Activated B cell treated with CpG ODN at 0.5 μM for 24 hours (primary cell): Measurements from ENCODE around the gene MRPL19. TPM values are rescaled to one million over a fixed set of nuclear protein-coding genes. Genes with fewer than 3 reads are reported as not detected.

Source experiments
- ATAC-seq: fragments of 200-7000 bp; cut with Tn5 transposase; one replicate; pipeline ENCODE4 v1.10.0; 2021; ENCODE audit warnings: low read depth, mild to moderate bottlenecking, moderate library complexity
- CTCF ChIA-PET: fragments of 350-600 bp; sonication (Branson Sonifier 250); formaldehyde crosslinking; loops from one replicate; lab custom pipeline; 2021; ENCODE audit warnings: antibody characterized with exemption; lab: Charles Lee
- POLR2A ChIA-PET: fragments of 350-600 bp; sonication (Branson Sonifier 250); formaldehyde crosslinking; loops from one replicate; lab custom pipeline; 2021; ENCODE audit warnings: antibody characterized with exemption; lab: Charles Lee
- DNase-seq: peaks from one replicate; pipeline ENCODE4 v3.0.0; 2022
- H3K27ac Mint-ChIP-seq: one replicate; pipeline ENCODE4 v1.8.0; 2020; ENCODE audit warnings: mixed read lengths
- H3K27me3 Mint-ChIP-seq: one replicate; pipeline ENCODE4 v1.8.0; 2021; ENCODE audit warnings: mixed read lengths
- H3K36me3 Mint-ChIP-seq: one replicate; pipeline ENCODE4 v1.8.0; 2021; ENCODE audit warnings: low read depth, mixed read lengths
- H3K4me1 Mint-ChIP-seq: one replicate; pipeline ENCODE4 v1.8.0; 2021; ENCODE audit warnings: mixed read lengths
- H3K4me3 Mint-ChIP-seq: one replicate; pipeline ENCODE4 v1.8.0; 2020; ENCODE audit warnings: mild to moderate bottlenecking, mixed read lengths
- H3K9me3 Mint-ChIP-seq: one replicate; pipeline ENCODE4 v1.8.0; 2020; ENCODE audit warnings: mixed read lengths
- intact Hi-C: fragments of 100-400 bp; cut with micrococcal nuclease; formaldehyde crosslinking; loops from one replicate; pipeline ENCODE4 v1.15.1; 2024
- total RNA-seq: library from RNA; stranded (reverse); gene quantifications from 2 replicates; pipeline ENCODE4 v1.2.3, GENCODE V29; 2022
- TF ChIP-seq, protein P1 (sequence below): fragments of 200-600 bp; IDR thresholded peaks from one replicate; pipeline ENCODE4 v1.8.0; 2022; ENCODE audit warnings: antibody characterized with exemption, mild to moderate bottlenecking

MRPL19 gene
- total RNA-seq, 1 donor from 2014 or later: 39.6 TPM

DNA sequence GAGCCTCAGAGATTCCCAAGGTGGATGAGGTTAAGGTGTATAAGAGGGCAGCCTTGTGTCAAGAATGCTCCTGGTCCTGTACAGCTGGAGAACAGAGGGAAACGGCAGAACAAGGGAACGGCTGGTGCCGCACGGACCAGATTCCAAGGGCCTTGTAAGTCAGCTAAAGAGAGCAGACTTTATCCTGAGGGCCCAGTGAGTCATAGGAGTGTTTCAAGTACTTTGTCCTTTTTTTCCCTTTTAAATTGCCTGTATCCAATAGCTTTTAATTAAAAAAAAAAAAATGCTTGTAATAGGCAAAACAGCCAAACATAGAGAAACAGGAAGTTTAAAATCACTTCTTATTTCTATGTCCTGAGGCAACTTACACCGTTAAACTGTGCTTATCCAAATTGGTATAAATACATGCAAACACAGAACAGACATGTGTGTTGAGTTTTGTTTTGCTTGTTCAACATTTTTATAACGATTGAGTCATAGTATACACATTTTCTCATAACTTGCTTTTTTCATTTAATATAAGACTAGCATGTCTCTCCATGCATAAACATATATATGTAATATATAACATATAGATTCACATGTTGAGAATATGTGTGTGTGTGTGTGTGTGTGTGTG, 43.8 kb upstream of the MRPL19 start:
- TF ChIP-seq, protein P1, sequence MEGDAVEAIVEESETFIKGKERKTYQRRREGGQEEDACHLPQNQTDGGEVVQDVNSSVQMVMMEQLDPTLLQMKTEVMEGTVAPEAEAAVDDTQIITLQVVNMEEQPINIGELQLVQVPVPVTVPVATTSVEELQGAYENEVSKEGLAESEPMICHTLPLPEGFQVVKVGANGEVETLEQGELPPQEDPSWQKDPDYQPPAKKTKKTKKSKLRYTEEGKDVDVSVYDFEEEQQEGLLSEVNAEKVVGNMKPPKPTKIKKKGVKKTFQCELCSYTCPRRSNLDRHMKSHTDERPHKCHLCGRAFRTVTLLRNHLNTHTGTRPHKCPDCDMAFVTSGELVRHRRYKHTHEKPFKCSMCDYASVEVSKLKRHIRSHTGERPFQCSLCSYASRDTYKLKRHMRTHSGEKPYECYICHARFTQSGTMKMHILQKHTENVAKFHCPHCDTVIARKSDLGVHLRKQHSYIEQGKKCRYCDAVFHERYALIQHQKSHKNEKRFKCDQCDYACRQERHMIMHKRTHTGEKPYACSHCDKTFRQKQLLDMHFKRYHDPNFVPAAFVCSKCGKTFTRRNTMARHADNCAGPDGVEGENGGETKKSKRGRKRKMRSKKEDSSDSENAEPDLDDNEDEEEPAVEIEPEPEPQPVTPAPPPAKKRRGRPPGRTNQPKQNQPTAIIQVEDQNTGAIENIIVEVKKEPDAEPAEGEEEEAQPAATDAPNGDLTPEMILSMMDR: no peak
- CTCF ChIA-PET: no interaction called here
- H3K4me1 Mint-ChIP-seq: no peaks in the 10 kb centered on the region
- H3K4me3 Mint-ChIP-seq: no peak overlapping the region
- POLR2A ChIA-PET: no interaction called here
- ATAC-seq (no peak), DNase-seq (no peak)
- H3K9me3 Mint-ChIP-seq: no peaks in the 10 kb centered on the region
- peaks cover 38% of the 10 kb centered on the region for H3K27me3 Mint-ChIP-seq
- intact Hi-C loops: loop anchor here (10.0 kb wide), 1 partner anchor 138 kb away; no protein-coding TSS in a partner anchor
- H3K27ac Mint-ChIP-seq: no peak overlapping the region
- no peaks in the 10 kb centered on the region for H3K36me3 Mint-ChIP-seq

GRCh38 chr2:75603477-75603876, 43.1 kb upstream of the MRPL19 start:
- H3K27ac Mint-ChIP-seq: no peak overlapping the region
- ChIA-PET POLR2A (no interaction called here), CTCF (no interaction called here)
- H3K4me3 Mint-ChIP-seq: no peak overlapping the region
- no peak for ATAC-seq
- intact Hi-C loops: loop anchor here (10.0 kb wide), 1 partner anchor 139 kb away; no protein-coding TSS in a partner anchor
- H3K9me3 Mint-ChIP-seq: no peaks in the 10 kb centered on the region
- H3K27me3 Mint-ChIP-seq: peaks cover 45% of the 10 kb centered on the region
- H3K4me1 Mint-ChIP-seq: no peaks in the 10 kb centered on the region
- TF ChIP-seq, protein P1: no peak
- no peak for DNase-seq
- no peaks in the 10 kb centered on the region for H3K36me3 Mint-ChIP-seq

DNA sequence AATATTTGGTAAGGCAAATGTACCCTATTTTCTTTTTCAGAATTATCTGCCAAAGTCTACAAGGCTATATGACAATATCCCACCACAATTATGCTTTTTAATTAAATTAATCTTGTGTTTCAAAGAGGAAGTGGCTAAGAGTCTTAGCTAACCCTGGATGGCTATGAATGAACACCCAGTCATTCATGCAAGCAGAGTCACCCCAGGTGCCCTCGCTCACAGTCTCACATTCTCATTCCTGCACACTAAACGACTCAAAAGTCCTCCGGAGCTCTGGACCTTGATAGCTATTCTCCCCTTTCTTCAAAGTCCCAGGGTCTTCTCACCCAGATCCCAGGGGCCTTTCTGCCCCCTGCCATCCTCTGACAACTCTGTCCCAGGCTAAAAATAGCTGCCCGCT, 42.1 kb upstream of the MRPL19 start:
- H3K36me3 Mint-ChIP-seq: no peaks in the 10 kb centered on the region
- TF ChIP-seq, protein P1: no peak
- intact Hi-C loops: loop anchor here (10.0 kb wide), 1 partner anchor 140 kb away; no protein-coding TSS in a partner anchor
- H3K4me3 Mint-ChIP-seq: no peak overlapping the region
- DNase-seq (no peak), ATAC-seq (no peak)
- no peaks in the 10 kb centered on the region for H3K4me1 Mint-ChIP-seq
- ChIA-PET CTCF (no interaction called here), POLR2A (no interaction called here)
- H3K9me3 Mint-ChIP-seq: no peaks in the 10 kb centered on the region
- no peak overlapping the region for H3K27ac Mint-ChIP-seq
- peaks cover 55% of the 10 kb centered on the region for H3K27me3 Mint-ChIP-seq

- ATAC-seq (no peak), DNase-seq (no peak)
- Mint-ChIP-seq H3K4me1 (no peaks in the 10 kb centered on the region), H3K27ac (no peak overlapping the region), H3K9me3 (no peaks in the 10 kb centered on the region), H3K4me3 (no peak overlapping the region), H3K36me3 (no peaks in the 10 kb centered on the region), H3K27me3 (peaks cover 63% of the 10 kb centered on the region)
- TF ChIP-seq, protein P1: no peak
- CTCF ChIA-PET: interaction anchor here (1.0 to 1.7 kb wide), 3 partner anchors 10 to 687 kb away, joined by 3 to 4 read pairs (median 4); no protein-coding TSS in a partner anchor
- POLR2A ChIA-PET: no interaction called here
- intact Hi-C loops: loop anchor here (10.0 kb wide), 1 partner anchor 141 kb away; no protein-coding TSS in a partner anchor
Observed at GRCh38 chr2:75605770-75606529, 40.6 kb upstream of the MRPL19 start.
